RWPE1 (cell line): Measurements from ENCODE around the gene FRMD4B.
A peak's percentile ranks its signal among the peaks of the same experiment; 100 is the strongest.

Source experiments
- CTCF ChIA-PET: fragments of 350-600 bp; sonication (Branson Sonifier 250); formaldehyde crosslinking; extraction: SDS; loops from one replicate; lab custom pipeline; 2021; lab: Yijun Ruan, JAX
- POLR2A ChIA-PET: fragments of 400-600 bp; formaldehyde crosslinking; extraction: SDS; loops from one replicate; lab custom pipeline; 2020; ENCODE audit warnings: antibody characterized with exemption; ENCODE audit not compliant: low non-redundant PET; lab: Yijun Ruan, JAX
- DNase-seq: peaks from one replicate; pipeline ENCODE4 v3.0.0; 2012; ENCODE audit warnings: low spot score
- H3K27ac ChIP-seq: fragments of 450-650 bp; 2 replicates; pipeline ENCODE4 v1.5.1; 2017
- CTCF ChIP-seq: fragments of 450-650 bp; conservative IDR thresholded peaks from 2 replicates; pipeline ENCODE4 v1.5.1; 2017; ENCODE audit warnings: low read depth, mild to moderate bottlenecking

FRMD4B gene

GRCh38 chr3:69319652-69320051, 66.2 kb downstream of the FRMD4B start:
- CTCF ChIA-PET = no interaction called here
- no peak overlapping the region for H3K27ac ChIP-seq
- DNase-seq = no peak
- no peak for TF ChIP-seq CTCF
- POLR2A ChIA-PET = no interaction called here

DNA sequence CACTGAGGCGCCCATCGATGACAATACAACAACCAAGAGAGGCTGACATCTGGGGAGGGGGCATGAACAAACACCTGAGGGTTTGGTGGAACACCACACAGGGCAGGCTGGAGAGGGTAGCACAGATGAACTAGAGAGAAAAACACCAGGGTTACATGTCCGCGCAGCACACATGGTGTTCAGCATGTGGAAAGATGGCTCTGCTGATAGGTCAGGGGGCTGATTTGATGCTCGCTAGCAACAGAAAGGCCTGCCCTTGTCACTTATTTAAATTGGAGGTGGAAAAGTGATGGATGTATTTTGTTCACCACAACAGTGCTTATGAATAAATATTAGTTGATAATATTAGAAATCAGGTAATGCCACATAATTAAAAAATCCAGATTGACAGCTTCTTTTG, 67.5 kb downstream of the FRMD4B start:
- DNase-seq = no peak
- no peak for TF ChIP-seq CTCF
- ChIA-PET POLR2A (no interaction called here), CTCF (no interaction called here)
- H3K27ac ChIP-seq = no peak overlapping the region

GRCh38 chr3:69313251-69313650, 72.6 kb downstream of the FRMD4B start:
- POLR2A ChIA-PET = no interaction called here
- no peak overlapping the region for H3K27ac ChIP-seq
- CTCF ChIA-PET = no interaction called here
- DNase-seq = no peak
- TF ChIP-seq CTCF = no peak

- DNase-seq = no peak
- POLR2A ChIA-PET = no interaction called here
- CTCF ChIA-PET = interaction anchor here (0.8 to 1.1 kb wide), 2 partner anchors 119 to 149 kb away, joined by 3 to 4 read pairs; no protein-coding TSS in a partner anchor
- H3K27ac ChIP-seq = no peak overlapping the region
- TF ChIP-seq CTCF = 0 out of 2 replicates have a peak, but pooled peaks have one; percentile 9
These were observed 76.1 kb downstream of the FRMD4B start for GRCh38 chr3:69309814-69310213.

DNA sequence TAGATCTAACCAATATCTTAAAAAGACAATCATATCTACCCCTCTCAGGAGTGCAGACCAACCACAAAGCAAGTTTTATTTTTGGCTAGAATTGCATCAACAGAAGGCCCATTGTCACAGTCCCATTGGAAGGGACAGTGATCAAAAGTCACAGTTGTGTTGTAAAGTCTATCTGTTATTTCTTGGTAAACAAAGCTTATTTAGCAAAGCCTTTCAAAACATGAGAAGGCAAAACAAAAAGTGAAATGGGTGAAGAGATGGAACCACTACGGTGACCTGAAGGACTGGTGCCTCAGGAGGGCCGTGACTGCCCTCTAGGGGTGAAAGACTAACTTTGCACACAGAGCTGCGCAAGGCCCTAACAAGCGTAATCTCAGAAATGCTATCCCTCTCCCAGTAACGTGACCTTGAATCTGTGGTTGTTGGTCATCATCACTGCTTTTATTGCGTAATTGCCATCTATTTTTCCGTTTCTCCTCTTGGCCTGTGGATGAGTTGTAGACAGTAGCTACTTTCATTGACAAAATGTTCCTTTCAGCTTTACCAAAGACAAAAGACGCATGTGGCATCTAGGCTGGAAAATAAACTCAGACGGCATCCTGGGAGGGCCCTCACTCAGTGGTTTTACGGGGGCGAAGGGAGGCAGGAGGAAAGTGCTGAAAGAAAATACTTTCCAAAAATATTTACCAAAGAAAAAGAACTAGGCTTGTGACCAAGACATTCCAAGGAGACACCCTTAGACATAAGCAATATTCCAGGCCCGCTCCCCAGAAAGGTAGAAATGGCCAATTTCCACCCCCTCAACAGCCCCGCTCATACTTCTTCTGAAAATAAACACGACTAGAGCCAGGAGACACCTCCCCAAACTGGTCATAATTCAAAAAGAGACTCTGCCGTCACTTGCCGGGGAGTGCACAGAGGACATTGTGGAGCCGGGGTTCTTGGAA, 79.4 kb downstream of the FRMD4B start:
- TF ChIP-seq CTCF = peak; percentile 82
- DNase-seq = peak; percentile 56
- H3K27ac ChIP-seq = no peak overlapping the region; the same call in 1 of the 2 replicates
- ChIA-PET CTCF (interaction anchor here (0.5 to 1.7 kb wide), 11 partner anchors 10 to 185 kb away, joined by 3 to 18 read pairs (median 4); no protein-coding TSS in a partner anchor), POLR2A (interaction anchor here (0.5 kb wide), 1 partner anchor 106 kb away, joined by 4 read pairs; no protein-coding TSS in a partner anchor)

DNA sequence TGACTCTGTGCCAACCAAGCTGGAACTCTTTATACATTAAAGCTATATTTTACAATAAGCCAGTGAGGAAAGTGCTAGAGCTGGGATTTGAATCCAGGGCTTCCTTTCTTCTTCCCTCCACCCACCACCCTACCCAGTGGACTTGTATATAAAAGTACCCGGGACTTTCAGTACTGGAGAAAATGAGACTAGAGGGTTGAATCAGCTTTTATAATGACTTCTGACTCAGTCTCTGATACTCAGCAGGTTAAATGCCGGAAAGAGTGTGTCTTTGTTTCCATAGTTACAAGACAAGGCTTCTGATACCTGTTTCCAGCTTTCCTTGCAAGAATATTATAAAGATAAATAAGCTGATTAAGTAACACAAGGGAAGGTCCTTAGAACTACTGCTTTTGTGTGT, 80.9 kb downstream of the FRMD4B start:
- POLR2A ChIA-PET = no interaction called here
- H3K27ac ChIP-seq = no peak overlapping the region
- TF ChIP-seq CTCF = no peak
- CTCF ChIA-PET = interaction anchor here (0.6 kb wide), 3 partner anchors 27 to 204 kb away, joined by 3 read pairs; no protein-coding TSS in a partner anchor
- DNase-seq = peak; percentile 8
